CD8-positive, alpha-beta memory T cell (primary cell): Measurements from ENCODE around the gene JMJD1C. TPM values are rescaled to one million over a fixed set of nuclear protein-coding genes. Genes with fewer than 3 reads are reported as not detected.
"Not testable (repeated sequence)": the region's sequence is repeated elsewhere in the genome, so short reads cannot be mapped to it uniquely, and the experiment has no call there.

Source experiments
- CTCF ChIA-PET: fragments of 350-600 bp; sonication (Branson Sonifier 250); formaldehyde crosslinking; loops from one replicate; lab custom pipeline; 2021; ENCODE audit warnings: antibody characterized with exemption; lab: Charles Lee
- POLR2A ChIA-PET: fragments of 350-600 bp; sonication (Branson Sonifier 250); formaldehyde crosslinking; loops from one replicate; lab custom pipeline; 2021; ENCODE audit warnings: antibody characterized with exemption; lab: Charles Lee
- DNase-seq, 5 donors: peaks; one replicate each; pipeline versions ENCODE4 v3.0.0 to v3.0.0-alpha.2; 2020 to 2022; ENCODE audit warnings: mixed read lengths in 1 of 5
- H3K27ac ChIP-seq: one replicate; pipeline ENCODE4 v1.7.0; 2013; ENCODE audit warnings: low read depth, mild to moderate bottlenecking, low read length, moderate library complexity
- H3K27me3 ChIP-seq: 2 replicates; pipeline ENCODE4 v1.7.0; 2013; ENCODE audit warnings: low read length, mild to moderate bottlenecking; ENCODE audit not compliant: insufficient read depth, poor library complexity, severe bottlenecking
- H3K36me3 ChIP-seq: 2 replicates; pipeline ENCODE4 v1.7.0; 2013; ENCODE audit warnings: mild to moderate bottlenecking, low read length, moderate library complexity; ENCODE audit not compliant: insufficient read depth
- H3K4me1 ChIP-seq: 2 replicates; pipeline ENCODE4 v1.7.0; 2013; ENCODE audit warnings: mild to moderate bottlenecking, low read length, moderate library complexity; ENCODE audit not compliant: insufficient read depth
- H3K4me3 ChIP-seq: 2 replicates; pipeline ENCODE4 v1.7.0; 2013; ENCODE audit warnings: mild to moderate bottlenecking, low read length
- H3K9me3 ChIP-seq: 2 replicates; pipeline ENCODE4 v1.7.0; 2013; ENCODE audit warnings: mild to moderate bottlenecking, low read length
- H3K27ac Mint-ChIP-seq, 8 donors: one replicate each; pipeline ENCODE4 v1.8.0; 2020 to 2021; ENCODE audit warnings: mixed read lengths in 8 of 8, mild to moderate bottlenecking in 6 of 8, inconsistent platforms in 3 of 8, moderate library complexity in 3 of 8
- H3K27me3 Mint-ChIP-seq, 2 donors: one replicate each; pipeline ENCODE4 v1.8.0; 2020 to 2021; ENCODE audit warnings: mixed read lengths in 2 of 2, mild to moderate bottlenecking in 1 of 2, moderate library complexity in 1 of 2
- H3K36me3 Mint-ChIP-seq, 3 donors: one replicate each; pipeline ENCODE4 v1.8.0; 2020 to 2021; ENCODE audit warnings: mixed read lengths in 3 of 3, inconsistent platforms in 1 of 3, mild to moderate bottlenecking in 1 of 3
- H3K4me1 Mint-ChIP-seq, 3 donors: one replicate each; pipeline ENCODE4 v1.8.0; 2020 to 2021; ENCODE audit warnings: mixed read lengths in 3 of 3, inconsistent platforms in 1 of 3, mild to moderate bottlenecking in 1 of 3
- H3K4me3 Mint-ChIP-seq, 7 donors: one replicate each; pipeline ENCODE4 v1.8.0; 2020 to 2021; ENCODE audit warnings: mixed read lengths in 7 of 7, mild to moderate bottlenecking in 6 of 7, moderate library complexity in 4 of 7, inconsistent platforms in 2 of 7
- H3K9me3 Mint-ChIP-seq, 5 donors: one replicate each; pipeline ENCODE4 v1.8.0; 2020 to 2022; ENCODE audit warnings: mixed read lengths in 5 of 5, mild to moderate bottlenecking in 3 of 5, moderate library complexity in 2 of 5, inconsistent platforms in 1 of 5
- polyA plus RNA-seq: library from polyadenylated mRNA; unstranded; fragments of 300-500 nt; fragmentation: Illumina TruSeq; gene quantifications from one replicate; pipeline ENCODE4 v1.2.3, GENCODE V29; 2021
- total RNA-seq, 2 experiments: library from RNA; stranded (reverse); gene quantifications; one replicate each; pipeline ENCODE4 v1.2.3, GENCODE V29; 2021

Gene JMJD1C
- total and polyA plus RNA-seq, 3 experiments from 2014 or later = 41.7 to 51.9 (median 46.0) TPM

DNA sequence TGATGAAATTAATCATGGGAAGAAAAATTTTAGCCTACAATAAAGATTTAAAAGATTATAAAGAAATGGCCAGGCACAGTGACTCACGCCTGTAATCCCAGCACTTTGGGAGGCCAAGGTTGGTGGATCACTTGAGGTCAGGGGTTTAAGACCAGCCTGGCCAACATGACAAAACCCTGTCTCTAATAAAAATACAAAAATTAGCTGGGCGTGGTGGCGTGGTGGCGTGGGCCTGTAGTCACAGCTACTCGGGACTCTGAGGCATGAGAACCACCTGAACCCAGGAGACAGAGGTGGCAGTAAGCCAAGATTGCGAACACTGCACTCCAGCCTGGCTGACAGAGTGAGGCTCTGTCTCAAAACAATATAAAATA, 26.5 kb upstream of the JMJD1C start:
- H3K4me3 Mint-ChIP-seq, CTCF ChIA-PET, H3K27ac ChIP-seq, H3K9me3 ChIP-seq, H3K27ac Mint-ChIP-seq, POLR2A ChIA-PET, H3K9me3 Mint-ChIP-seq, H3K4me3 ChIP-seq, H3K27me3 Mint-ChIP-seq, DNase-seq, H3K36me3 Mint-ChIP-seq, H3K27me3 ChIP-seq, H3K4me1 ChIP-seq, H3K36me3 ChIP-seq: not testable (repeated sequence)
- peaks cover 14 to 35% (median 24%) of the 10 kb centered on the region in 3 donors for H3K4me1 Mint-ChIP-seq

DNA sequence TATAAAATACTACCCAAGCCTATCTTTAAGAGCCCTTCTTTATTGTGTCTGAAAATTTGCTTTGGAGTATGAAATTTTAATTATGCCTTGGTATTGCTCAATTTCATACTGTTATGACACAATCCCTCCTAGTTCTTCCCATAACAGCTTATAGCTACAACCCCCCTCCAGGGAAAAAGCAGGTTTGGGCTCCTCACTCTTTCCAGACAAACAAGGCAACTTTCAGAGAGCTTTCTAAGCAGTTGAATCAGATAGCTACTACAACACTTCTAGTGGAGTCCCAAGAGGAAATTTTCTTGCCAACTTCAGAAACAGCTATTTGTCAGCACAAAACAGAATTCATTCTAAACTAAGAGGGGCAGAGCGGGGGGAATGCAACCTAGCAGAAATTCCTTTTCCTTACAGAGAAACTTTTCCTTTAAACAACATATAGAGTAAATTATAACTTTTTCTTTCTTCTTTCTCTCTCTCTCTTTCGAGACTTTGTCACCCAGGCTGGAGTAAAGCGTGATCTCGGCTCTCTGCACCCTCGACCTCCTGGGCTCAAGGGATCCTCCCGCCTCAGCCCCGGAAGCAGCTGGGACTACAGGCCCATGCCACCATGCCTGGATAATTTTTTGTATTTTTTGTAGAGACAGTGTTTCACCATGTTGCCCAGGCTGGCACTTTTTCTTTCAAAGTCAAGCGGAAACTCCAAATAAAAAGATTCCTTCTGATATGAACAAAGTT, 26.0 kb upstream of the JMJD1C start:
- CTCF ChIA-PET = no interaction called here
- no peak overlapping the region for H3K27ac ChIP-seq
- peaks cover 0 to 7% (median 3%) of the 10 kb centered on the region in 3 donors for H3K36me3 Mint-ChIP-seq
- H3K27me3 ChIP-seq = no peaks in the 10 kb centered on the region
- no peak overlapping the region for H3K4me3 ChIP-seq
- H3K9me3 ChIP-seq = no peaks in the 10 kb centered on the region
- H3K4me3 Mint-ChIP-seq = no peak overlapping the region
- H3K4me1 ChIP-seq = no peaks in the 10 kb centered on the region
- DNase-seq = no peak
- POLR2A ChIA-PET = no interaction called here
- no peaks in the 10 kb centered on the region for H3K36me3 ChIP-seq
- peak overlapping the region in 1 of 8 donors; percentile 36 for H3K27ac Mint-ChIP-seq
- H3K9me3 Mint-ChIP-seq = no peaks in the 10 kb centered on the region
- H3K27me3 Mint-ChIP-seq = no peaks in the 10 kb centered on the region
- H3K4me1 Mint-ChIP-seq = peaks cover 13 to 29% (median 20%) of the 10 kb centered on the region in 3 donors

- no peaks in the 10 kb centered on the region for H3K27me3 ChIP-seq
- H3K4me1 ChIP-seq = no peaks in the 10 kb centered on the region
- H3K27me3 Mint-ChIP-seq = no peaks in the 10 kb centered on the region
- H3K9me3 ChIP-seq = no peaks in the 10 kb centered on the region
- ChIA-PET POLR2A (interaction anchor here (0.6 kb wide), 1 partner anchor 97 kb away, joined by 6 read pairs; no protein-coding TSS in a partner anchor), CTCF (interaction anchor here (0.7 kb wide), 1 partner anchor 56 kb away, joined by 3 read pairs; no protein-coding TSS in a partner anchor)
- peaks cover 6 to 17% (median 10%) of the 10 kb centered on the region in 3 donors for H3K4me1 Mint-ChIP-seq
- no peak for DNase-seq
- no peaks in the 10 kb centered on the region for H3K9me3 Mint-ChIP-seq
- H3K36me3 Mint-ChIP-seq = peaks cover 0 to 4% (median 0%) of the 10 kb centered on the region in 3 donors
- no peaks in the 10 kb centered on the region for H3K36me3 ChIP-seq
- no peak overlapping the region for H3K27ac Mint-ChIP-seq
- no peak overlapping the region for H3K4me3 ChIP-seq
- H3K4me3 Mint-ChIP-seq = no peak overlapping the region
- no peak overlapping the region for H3K27ac ChIP-seq
Observed at GRCh38 chr10:63489838-63490237, 24.1 kb upstream of the JMJD1C start.

DNA sequence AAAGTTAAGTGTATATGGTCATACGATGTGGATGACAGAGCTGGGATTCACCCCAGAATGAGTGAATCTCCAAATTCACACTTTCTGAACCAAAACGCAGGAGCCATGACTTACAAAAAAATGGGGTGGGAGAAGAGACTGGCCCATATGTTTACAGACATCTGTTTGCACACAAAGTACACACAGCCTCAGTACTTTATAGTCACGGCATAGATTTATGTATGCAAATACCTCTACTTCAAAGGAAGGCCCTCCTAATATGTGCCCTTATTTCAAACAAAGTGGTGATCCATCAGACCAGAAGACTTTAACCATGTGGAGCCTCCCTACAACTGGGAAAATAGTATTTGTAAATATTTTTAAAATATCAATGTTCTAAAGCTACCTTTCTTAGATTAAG, 22.2 kb upstream of the JMJD1C start:
- DNase-seq = no peak
- POLR2A ChIA-PET = no interaction called here
- no peak overlapping the region for H3K27ac ChIP-seq
- no peaks in the 10 kb centered on the region for H3K9me3 Mint-ChIP-seq
- H3K36me3 Mint-ChIP-seq = peaks cover 0 to 4% (median 0%) of the 10 kb centered on the region in 3 donors
- no peak overlapping the region for H3K4me3 Mint-ChIP-seq
- H3K9me3 ChIP-seq = no peaks in the 10 kb centered on the region
- CTCF ChIA-PET = no interaction called here
- no peaks in the 10 kb centered on the region for H3K27me3 ChIP-seq
- H3K4me1 Mint-ChIP-seq = peaks cover 6 to 26% (median 22%) of the 10 kb centered on the region in 3 donors
- no peaks in the 10 kb centered on the region for H3K4me1 ChIP-seq
- H3K27ac Mint-ChIP-seq = no peak overlapping the region
- no peaks in the 10 kb centered on the region for H3K36me3 ChIP-seq
- no peak overlapping the region for H3K4me3 ChIP-seq
- H3K27me3 Mint-ChIP-seq = no peaks in the 10 kb centered on the region

GRCh38 chr10:63483983-63484382, 18.2 kb upstream of the JMJD1C start:
- Histone ChIP-seq H3K27ac (no peak overlapping the region), H3K9me3 (no peaks in the 10 kb centered on the region), H3K4me3 (no peak overlapping the region), H3K27me3 (no peaks in the 10 kb centered on the region), H3K4me1 (no peaks in the 10 kb centered on the region), H3K36me3 (no peaks in the 10 kb centered on the region)
- CTCF ChIA-PET = no interaction called here
- H3K9me3 Mint-ChIP-seq = no peaks in the 10 kb centered on the region
- H3K27ac Mint-ChIP-seq = peak overlapping the region in 1 of 8 donors; percentile 29
- H3K4me1 Mint-ChIP-seq = peaks cover 10 to 30% (median 29%) of the 10 kb centered on the region in 3 donors
- H3K27me3 Mint-ChIP-seq = no peaks in the 10 kb centered on the region
- POLR2A ChIA-PET = no interaction called here
- no peak for DNase-seq
- H3K36me3 Mint-ChIP-seq = peaks cover 0 to 1% (median 0%) of the 10 kb centered on the region in 3 donors
- H3K4me3 Mint-ChIP-seq = no peak overlapping the region

DNA sequence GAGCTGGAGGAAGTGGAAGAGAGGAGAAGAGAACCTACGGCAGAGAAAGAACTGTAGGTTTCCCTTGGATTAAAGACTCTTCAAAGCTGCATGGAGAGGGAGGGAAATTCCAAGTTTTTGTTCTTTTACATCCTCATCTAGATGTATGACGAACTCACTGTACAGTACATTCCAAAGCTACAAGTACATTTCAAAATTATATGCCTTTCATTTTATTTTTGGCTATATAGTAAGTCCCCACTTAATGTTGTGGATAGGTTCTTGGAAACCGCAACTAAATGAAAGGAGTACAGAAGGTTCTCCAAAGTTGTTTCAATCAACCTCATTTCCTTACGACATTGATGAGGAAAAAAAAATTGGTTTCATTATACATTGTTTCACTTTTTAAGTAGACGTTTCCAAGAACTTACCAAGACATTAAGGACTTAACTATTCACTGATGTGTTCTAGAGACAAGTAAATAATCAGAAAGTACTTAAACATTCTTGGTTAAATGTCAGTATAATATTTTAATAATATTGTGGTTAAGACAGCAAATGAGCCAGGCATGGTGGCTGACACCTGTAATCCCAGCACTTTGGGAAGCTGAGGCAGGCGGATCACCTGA, 16.1 kb upstream of the JMJD1C start:
- POLR2A ChIA-PET = no interaction called here

GRCh38 chr10:63480237-63480636, 14.5 kb upstream of the JMJD1C start:
- ChIA-PET POLR2A (no interaction called here), CTCF (interaction anchor here (0.8 kb wide), 1 partner anchor 26 kb away, joined by 3 read pairs; no protein-coding TSS in a partner anchor)
- no peaks in the 10 kb centered on the region for H3K4me1 ChIP-seq
- H3K4me1 Mint-ChIP-seq = peaks cover 24 to 49% (median 46%) of the 10 kb centered on the region in 3 donors
- no peaks in the 10 kb centered on the region for H3K27me3 ChIP-seq
- H3K36me3 ChIP-seq = no peaks in the 10 kb centered on the region
- H3K4me3 Mint-ChIP-seq = no peak overlapping the region
- H3K4me3 ChIP-seq = no peak overlapping the region
- H3K27ac ChIP-seq = no peak overlapping the region
- H3K9me3 Mint-ChIP-seq = no peaks in the 10 kb centered on the region
- H3K27me3 Mint-ChIP-seq = no peaks in the 10 kb centered on the region
- no peak overlapping the region for H3K27ac Mint-ChIP-seq
- peaks cover 0 to 1% (median 0%) of the 10 kb centered on the region in 3 donors for H3K36me3 Mint-ChIP-seq
- DNase-seq = no peak
- H3K9me3 ChIP-seq = no peaks in the 10 kb centered on the region

More for the DNA sequence above, 16.1 kb upstream of the JMJD1C start:
- H3K27ac Mint-ChIP-seq = peak overlapping the region in 2 of 8 donors; percentile 12 to 36
- no peak overlapping the region for H3K4me3 Mint-ChIP-seq
- H3K27me3 Mint-ChIP-seq = no peaks in the 10 kb centered on the region
- no peak overlapping the region for H3K4me3 ChIP-seq
- no peaks in the 10 kb centered on the region for H3K27me3 ChIP-seq
- H3K4me1 Mint-ChIP-seq = peaks cover 20 to 43% (median 42%) of the 10 kb centered on the region in 3 donors
- H3K4me1 ChIP-seq = no peaks in the 10 kb centered on the region
- H3K9me3 Mint-ChIP-seq = no peaks in the 10 kb centered on the region
- DNase-seq = no peak
- no peaks in the 10 kb centered on the region for H3K36me3 ChIP-seq
- H3K9me3 ChIP-seq = no peaks in the 10 kb centered on the region
- H3K27ac ChIP-seq = no peak overlapping the region
- H3K36me3 Mint-ChIP-seq = peaks cover 0 to 1% (median 0%) of the 10 kb centered on the region in 3 donors
- CTCF ChIA-PET = no interaction called here

GRCh38 chr10:63478564-63478963, 12.8 kb upstream of the JMJD1C start:
- Mint-ChIP-seq H3K27ac (peak overlapping the region in 1 of 8 donors; percentile 31), H3K4me3 (no peak overlapping the region), H3K4me1 (peaks cover 26 to 47% (median 38%) of the 10 kb centered on the region in 3 donors), H3K9me3 (no peaks in the 10 kb centered on the region), H3K36me3 (peaks cover 0 to 1% (median 0%) of the 10 kb centered on the region in 3 donors), H3K27me3 (no peaks in the 10 kb centered on the region)
- DNase-seq = no peak
- ChIA-PET POLR2A (no interaction called here), CTCF (interaction anchor here (1.0 kb wide), 1 partner anchor 29 kb away, joined by 3 read pairs; no protein-coding TSS in a partner anchor)
- H3K4me1 ChIP-seq = no peaks in the 10 kb centered on the region
- H3K36me3 ChIP-seq = no peaks in the 10 kb centered on the region
- H3K27me3 ChIP-seq = no peaks in the 10 kb centered on the region
- no peak overlapping the region for H3K4me3 ChIP-seq
- H3K27ac ChIP-seq = no peak overlapping the region
- H3K9me3 ChIP-seq = no peaks in the 10 kb centered on the region
